Esophagus squamous epithelium (tissue), 5 donors: ENCODE results near the gene CBR3. TPM values are rescaled to one million over a fixed set of nuclear protein-coding genes. Genes with fewer than 3 reads are reported as not detected.
"Not testable (repeated sequence)": the region's sequence is repeated elsewhere in the genome, so short reads cannot be mapped to it uniquely, and the experiment has no call there.

Experiments
- DNase-seq: peaks from one replicate; lab custom pipeline; 2025; lab: John Stamatoyannopoulos, UW
- H3K27ac ChIP-seq, 4 donors: fragments of 200-600 bp; sonication (generic); one replicate each; pipeline ENCODE4 v1.5.1; 2016 to 2019; ENCODE audit warnings: mild to moderate bottlenecking in 1 of 4
- H3K27me3 ChIP-seq, 4 donors: fragments of 200-600 bp; sonication (generic); 1 replicate in 3 of 4; 2 replicates in 1 of 4; pipeline versions ENCODE4 v1.5.1 to v1.6.0; 2017 to 2021; ENCODE audit warnings: antibody characterized with exemption in 1 of 4
- H3K36me3 ChIP-seq, 3 donors: fragments of 200-600 bp; sonication (generic); one replicate each; pipeline ENCODE4 v1.5.1; 2016 to 2019
- H3K4me1 ChIP-seq, 3 donors: fragments of 200-600 bp; sonication (generic); one replicate each; pipeline ENCODE4 v1.5.1; 2017 to 2019
- H3K4me3 ChIP-seq, 4 donors: fragments of 200-600 bp; sonication (generic); 1 replicate in 3 of 4; 2 replicates in 1 of 4; pipeline ENCODE4 v1.5.1; 2016 to 2019; ENCODE audit warnings: mild to moderate bottlenecking in 2 of 4, moderate library complexity in 1 of 4
- H3K9me3 ChIP-seq, 3 donors: fragments of 200-600 bp; sonication (generic); one replicate each; pipeline ENCODE4 v1.5.1; 2016 to 2019
- POLR2A ChIP-seq, 4 donors: fragments of 450-650 bp; IDR thresholded peaks; one replicate each; pipeline ENCODE4 v1.6.1; 2017; ENCODE audit warnings: antibody characterized with exemption in 4 of 4, mild to moderate bottlenecking in 4 of 4, moderate library complexity in 3 of 4
- WGBS, 2 donors: methylation state at CpG; one replicate each; pipeline ENCODE4 v1.1.5; 2018; 5-methylcytosine and 5-hydroxymethylcytosine counted together
- intact Hi-C: fragments of 100-400 bp; cut with DNase I; formaldehyde crosslinking; loops from one replicate; pipeline ENCODE4 v1.15.0; 2022
- total RNA-seq, 4 donors: library from RNA; depleted of rRNA; stranded (reverse); fragments of >200 nt; gene quantifications; one replicate each; pipeline ENCODE4 v1.1.0, GENCODE V29; 2016
- TF ChIP-seq, protein P1 (sequence below), 6 experiments: fragments of 450-650 bp in 4 of 6; fragments of 200-600 bp in 2 of 6; sonication (generic) in 2 of 6; IDR thresholded peaks; one replicate each; pipeline ENCODE4 v1.5.1; 2016 to 2019; ENCODE audit warnings: antibody characterized with exemption in 6 of 6, mild to moderate bottlenecking in 4 of 6, moderate library complexity in 4 of 6
- donor health status: DM: yes; HTN: yes; CAD: no.

CBR3 gene
- total RNA-seq, 4 donors from 2014 or later = 67.3 to 158 (median 122) TPM

DNA sequence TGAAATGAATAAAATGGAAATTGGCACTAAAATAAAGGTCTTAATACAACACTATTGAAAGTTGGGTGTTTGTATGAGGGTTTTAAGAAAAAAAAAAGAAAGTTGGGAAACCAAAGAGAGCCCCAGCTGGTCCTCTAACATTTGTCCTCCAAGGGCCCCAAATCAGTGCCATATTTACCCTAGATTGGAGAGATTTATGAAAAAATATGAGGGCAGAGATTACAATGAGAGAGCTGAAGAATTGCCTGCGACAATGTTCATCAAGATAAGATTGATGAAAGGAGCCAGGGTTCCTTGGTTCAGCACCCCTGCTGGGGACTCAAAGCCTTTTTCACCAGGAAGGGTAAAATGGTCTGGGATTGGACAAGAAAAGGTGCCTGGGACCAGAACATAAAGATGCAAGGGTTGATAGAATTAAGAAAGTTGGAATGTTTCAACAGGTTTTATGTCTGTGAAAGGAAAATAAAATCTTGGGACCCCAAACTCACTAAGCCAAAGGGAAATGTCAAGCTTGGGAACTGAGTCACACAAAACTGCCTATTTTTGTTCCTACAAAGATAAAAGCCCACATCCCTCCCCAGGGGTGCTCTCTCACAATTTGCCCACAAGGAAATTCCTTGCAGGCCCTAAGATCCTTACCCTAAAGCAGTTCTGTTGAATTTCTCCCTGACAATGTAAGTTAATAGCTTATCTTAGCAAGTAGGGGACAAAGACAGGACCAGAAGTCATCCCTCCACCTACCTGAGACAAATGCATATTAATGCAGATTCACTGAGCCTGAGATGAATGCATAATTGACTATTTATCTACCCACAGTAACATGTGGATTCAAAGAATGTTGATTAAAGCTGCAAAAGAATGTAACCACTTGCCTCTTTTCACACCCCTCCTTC is 38.2 kb upstream of the CBR3 start:
- H3K27ac ChIP-seq = peak overlapping the region; percentile 25 to 73 (median 52)
- H3K36me3 ChIP-seq = no peaks in the 10 kb centered on the region
- WGBS, 2 donors = 84 to 88% methylated on average over 1 of the region's 1 CpG
- no peak overlapping the region for H3K4me3 ChIP-seq
- intact Hi-C loops = no loop called here
- peaks cover 0 to 37% (median 16%) of the 10 kb centered on the region in 3 donors for H3K4me1 ChIP-seq
- H3K27me3 ChIP-seq = no peaks in the 10 kb centered on the region
- TF ChIP-seq, protein P1, sequence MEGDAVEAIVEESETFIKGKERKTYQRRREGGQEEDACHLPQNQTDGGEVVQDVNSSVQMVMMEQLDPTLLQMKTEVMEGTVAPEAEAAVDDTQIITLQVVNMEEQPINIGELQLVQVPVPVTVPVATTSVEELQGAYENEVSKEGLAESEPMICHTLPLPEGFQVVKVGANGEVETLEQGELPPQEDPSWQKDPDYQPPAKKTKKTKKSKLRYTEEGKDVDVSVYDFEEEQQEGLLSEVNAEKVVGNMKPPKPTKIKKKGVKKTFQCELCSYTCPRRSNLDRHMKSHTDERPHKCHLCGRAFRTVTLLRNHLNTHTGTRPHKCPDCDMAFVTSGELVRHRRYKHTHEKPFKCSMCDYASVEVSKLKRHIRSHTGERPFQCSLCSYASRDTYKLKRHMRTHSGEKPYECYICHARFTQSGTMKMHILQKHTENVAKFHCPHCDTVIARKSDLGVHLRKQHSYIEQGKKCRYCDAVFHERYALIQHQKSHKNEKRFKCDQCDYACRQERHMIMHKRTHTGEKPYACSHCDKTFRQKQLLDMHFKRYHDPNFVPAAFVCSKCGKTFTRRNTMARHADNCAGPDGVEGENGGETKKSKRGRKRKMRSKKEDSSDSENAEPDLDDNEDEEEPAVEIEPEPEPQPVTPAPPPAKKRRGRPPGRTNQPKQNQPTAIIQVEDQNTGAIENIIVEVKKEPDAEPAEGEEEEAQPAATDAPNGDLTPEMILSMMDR (IDR thresholded peaks at IDR 0.05) = no peak
- DNase-seq = no peak
- peaks cover 0 to 15% (median 7%) of the 10 kb centered on the region in 3 donors for H3K9me3 ChIP-seq

DNA sequence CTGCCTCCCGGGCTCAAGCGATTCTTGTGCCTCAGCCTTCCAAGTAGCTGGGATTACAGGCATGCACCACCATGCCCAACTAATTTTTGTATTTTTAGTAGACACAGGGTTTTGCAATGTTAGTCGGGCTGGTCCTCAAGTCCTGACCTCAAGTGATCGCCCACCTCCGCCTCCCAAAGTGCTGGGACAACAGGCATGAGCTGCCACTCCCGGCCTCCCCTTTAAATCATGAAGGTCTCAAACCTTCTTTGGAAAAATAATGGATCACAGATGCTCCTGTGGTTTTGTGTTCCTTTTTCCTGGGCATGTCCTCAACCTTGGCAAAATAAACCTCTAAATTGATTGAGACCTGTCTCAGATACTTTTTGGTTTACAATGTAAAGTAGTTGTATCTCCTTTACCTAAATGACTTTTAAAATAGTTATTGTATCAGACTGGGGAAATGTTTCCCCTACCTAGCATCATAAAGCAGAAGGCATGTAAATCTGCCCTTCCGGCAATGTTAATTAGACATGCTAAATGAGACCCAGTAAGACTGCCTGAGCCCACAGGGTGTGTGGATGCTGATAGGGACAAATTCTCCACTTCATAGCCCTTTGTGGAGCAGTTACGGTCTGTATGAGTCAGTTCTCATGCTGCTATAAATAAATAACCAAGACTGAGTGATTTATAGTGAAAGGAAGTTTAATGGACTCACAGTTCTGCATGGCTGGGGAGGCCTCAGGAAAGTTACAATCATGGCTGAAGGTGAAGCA is 37.3 kb upstream of the CBR3 start:
- Histone ChIP-seq H3K27ac (peak overlapping the region; percentile 32 to 73 (median 60)), H3K9me3 (peaks cover 0 to 15% (median 7%) of the 10 kb centered on the region in 3 donors), H3K27me3 (peaks cover 0 to 5% (median 0%) of the 10 kb centered on the region in 4 donors), H3K4me1 (peaks cover 0 to 36% (median 16%) of the 10 kb centered on the region in 3 donors), H3K4me3 (no peak overlapping the region), H3K36me3 (no peaks in the 10 kb centered on the region)
- WGBS, 2 donors = 43 to 53% methylated on average over 6 to 8 of the region's 8 CpGs
- intact Hi-C loops = no loop called here
- DNase-seq = no peak
- TF ChIP-seq POLR2A (IDR thresholded peaks at IDR 0.05) = no peak
- TF ChIP-seq, protein P1 (IDR thresholded peaks at IDR 0.05) = no peak

DNA sequence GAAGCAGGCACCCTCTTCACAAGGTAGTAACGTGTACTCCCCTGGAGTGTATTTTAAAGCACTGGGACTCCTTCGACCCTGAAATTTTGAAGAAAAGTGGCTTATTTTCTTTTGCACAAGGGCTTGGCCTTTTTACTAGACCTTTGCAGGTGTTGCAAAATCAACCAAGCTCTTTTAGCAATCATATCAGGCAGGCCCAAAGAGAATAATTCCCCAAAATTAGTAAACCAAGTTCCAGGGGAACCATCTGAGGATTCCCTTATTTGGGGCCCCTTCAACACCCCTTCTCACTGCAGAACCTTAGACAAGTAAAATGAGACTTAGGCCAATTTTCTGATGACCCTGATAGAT is 36.7 kb upstream of the CBR3 start:
- H3K36me3 ChIP-seq = no peaks in the 10 kb centered on the region
- peaks cover 0 to 11% (median 7%) of the 10 kb centered on the region in 3 donors for H3K9me3 ChIP-seq
- TF ChIP-seq, protein P1 (IDR thresholded peaks at IDR 0.05) = no peak
- no peak for TF ChIP-seq POLR2A (IDR thresholded peaks at IDR 0.05)
- H3K27ac ChIP-seq = peak overlapping the region in 2 of 4 donors; percentile 72 to 73
- DNase-seq = no peak
- H3K4me1 ChIP-seq = peaks cover 0 to 42% (median 16%) of the 10 kb centered on the region in 3 donors
- peaks cover 0 to 6% (median 0%) of the 10 kb centered on the region in 4 donors for H3K27me3 ChIP-seq
- no peak overlapping the region for H3K4me3 ChIP-seq
- whole genome bisulfite sequencing, 2 donors = 36 to 63% methylated on average over 2 of the region's 2 CpGs
- intact Hi-C loops = no loop called here

DNA sequence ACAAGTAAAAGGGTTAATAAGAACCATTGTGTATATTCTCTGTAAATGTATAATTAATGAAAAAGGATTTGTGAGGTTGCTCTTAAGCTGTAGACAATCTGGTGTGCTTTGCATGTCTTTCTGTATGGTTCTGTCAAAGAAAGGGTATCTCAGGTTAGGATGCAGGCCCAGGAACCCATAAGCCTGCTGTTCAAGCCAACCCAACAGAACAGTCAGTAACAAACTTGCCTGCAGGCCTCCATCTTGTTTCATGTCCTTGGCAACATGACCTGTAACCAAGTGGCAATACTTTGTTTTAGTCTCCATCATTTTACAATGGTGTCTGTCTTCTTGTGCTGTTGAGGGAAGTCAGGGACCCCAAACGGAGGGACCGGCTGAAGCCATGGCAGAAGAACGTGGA is 35.9 kb upstream of the CBR3 start:
- Histone ChIP-seq H3K4me3 (no peak overlapping the region), H3K36me3 (no peaks in the 10 kb centered on the region), H3K9me3 (peaks cover 0 to 3% (median 0%) of the 10 kb centered on the region in 3 donors), H3K4me1 (peaks cover 0 to 50% (median 16%) of the 10 kb centered on the region in 3 donors), H3K27me3 (peaks cover 0 to 10% (median 0%) of the 10 kb centered on the region in 4 donors), H3K27ac (peak overlapping the region in 1 of 4 donors; percentile 72)
- intact Hi-C loops = no loop called here
- WGBS, 2 donors = 98 to 100% methylated on average over 3 of the region's 3 CpGs
- no peak for DNase-seq
- TF ChIP-seq POLR2A (IDR thresholded peaks at IDR 0.05) = no peak
- TF ChIP-seq, protein P1 (IDR thresholded peaks at IDR 0.05) = no peak

DNA sequence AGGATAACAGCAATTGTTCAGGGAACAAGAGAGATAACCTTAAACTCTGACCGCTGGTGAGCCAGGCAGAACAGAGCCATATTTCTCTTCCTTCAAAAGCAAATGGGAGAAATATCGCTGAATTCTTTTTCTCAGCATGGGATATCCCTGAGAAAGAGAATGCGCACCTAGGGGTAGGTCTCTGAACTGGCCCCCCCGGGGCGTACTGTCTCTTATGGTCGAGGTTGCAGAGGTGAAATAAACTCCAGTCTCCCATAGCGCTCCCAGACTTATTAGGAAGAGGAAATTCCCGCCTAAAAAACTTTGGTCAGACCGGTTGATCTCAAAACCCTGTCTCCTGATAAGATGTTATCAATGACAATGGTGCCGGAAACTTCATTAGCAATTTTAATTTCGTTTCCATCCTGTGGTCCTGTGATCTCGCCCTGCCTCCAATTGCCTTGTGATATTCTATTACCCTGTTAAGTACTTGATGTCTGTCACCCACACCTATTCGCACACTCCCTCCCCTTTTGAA is 35.1 kb upstream of the CBR3 start:
- H3K4me3 ChIP-seq, H3K36me3 ChIP-seq, DNase-seq, H3K27ac ChIP-seq, intact Hi-C loops, H3K9me3 ChIP-seq: not testable (repeated sequence)
- H3K27me3 ChIP-seq = peaks cover 0 to 17% (median 0%) of the 10 kb centered on the region in 4 donors
- WGBS, 2 donors = 76 to 88% methylated on average over 7 to 11 of the region's 13 CpGs
- peaks cover 0 to 58% (median 16%) of the 10 kb centered on the region in 3 donors for H3K4me1 ChIP-seq
